GM19099 (cell line): Measurements from ENCODE around the gene RASL11B.

Source experiments
- POLR2A ChIP-seq: IDR thresholded peaks from 3 replicates; pipeline ENCODE4 v1.6.1; 2011; ENCODE audit warnings: low read depth; ENCODE audit not compliant: insufficient read length; ENCODE audit errors: extremely low read depth

Gene RASL11B, protein sequence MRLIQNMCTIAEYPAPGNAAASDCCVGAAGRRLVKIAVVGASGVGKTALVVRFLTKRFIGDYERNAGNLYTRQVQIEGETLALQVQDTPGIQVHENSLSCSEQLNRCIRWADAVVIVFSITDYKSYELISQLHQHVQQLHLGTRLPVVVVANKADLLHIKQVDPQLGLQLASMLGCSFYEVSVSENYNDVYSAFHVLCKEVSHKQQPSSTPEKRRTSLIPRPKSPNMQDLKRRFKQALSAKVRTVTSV

GRCh38 chr4:52861879-52862616, at the start of gene RASL11B:
Gene RASL11B, plus strand, starts transcription at chr4:52862317. Its CDS starts 191 bp downstream, at chr4:52862508.
- TF ChIP-seq POLR2A, result no peak

GRCh38 chr4:52813546-52813945, 48.6 kb upstream of the RASL11B start:
- TF ChIP-seq POLR2A, result no peak

DNA sequence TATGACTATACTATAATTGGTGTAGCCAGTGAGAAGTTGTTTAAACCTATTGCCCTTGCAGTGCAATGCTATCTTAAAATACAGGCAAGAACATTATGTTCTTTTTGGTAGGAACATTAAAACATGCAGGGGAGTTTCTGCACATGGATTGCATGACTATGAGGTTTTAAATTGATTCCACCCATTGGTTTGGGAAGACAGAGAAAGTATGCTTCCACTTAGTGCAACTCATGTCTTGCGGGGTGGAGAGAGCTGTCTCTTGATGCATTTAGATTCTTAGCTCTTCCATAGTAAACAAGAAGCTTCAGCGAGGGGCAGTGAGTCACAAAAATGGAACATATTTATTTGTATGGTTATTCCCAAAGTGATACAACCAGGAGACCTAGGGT, 39.5 kb upstream of the RASL11B start:
- TF ChIP-seq POLR2A, result no peak

DNA sequence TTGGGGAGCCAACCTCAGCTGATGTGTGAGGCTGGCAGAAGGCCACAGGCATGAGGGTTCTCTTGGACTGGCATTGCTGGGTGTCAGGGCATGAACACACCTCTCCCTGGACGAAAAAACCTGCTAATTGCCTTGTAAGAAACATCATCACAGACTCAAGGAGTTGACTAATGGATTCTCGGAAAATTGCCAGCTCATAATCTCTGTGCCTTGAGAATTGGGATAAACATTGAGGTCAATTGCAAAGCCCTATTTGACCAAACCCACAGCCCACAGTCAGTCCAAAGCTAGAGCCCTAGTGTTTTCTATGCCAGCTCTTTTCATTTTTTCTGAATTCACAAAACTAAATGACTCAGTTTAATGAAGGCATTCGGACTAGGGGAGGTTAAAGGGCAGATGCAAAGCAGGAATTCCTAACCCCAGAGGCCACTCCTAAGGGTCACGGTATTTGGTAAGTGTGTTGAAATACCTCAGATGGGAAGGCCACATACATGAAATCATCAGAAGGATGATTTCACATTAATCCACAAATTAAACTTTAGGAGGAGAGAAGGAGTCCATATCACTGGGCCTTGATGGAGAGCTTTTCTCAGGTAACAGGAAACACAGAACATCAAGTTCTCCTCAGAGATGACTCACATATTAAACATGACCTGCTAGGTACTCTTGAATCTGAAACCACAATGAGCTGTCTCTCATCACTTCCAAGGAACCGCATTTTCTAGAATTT, 39.0 kb upstream of the RASL11B start:
- no peak for TF ChIP-seq POLR2A

GRCh38 chr4:52823702-52824092, 38.4 kb upstream of the RASL11B start:
- no peak for TF ChIP-seq POLR2A

DNA sequence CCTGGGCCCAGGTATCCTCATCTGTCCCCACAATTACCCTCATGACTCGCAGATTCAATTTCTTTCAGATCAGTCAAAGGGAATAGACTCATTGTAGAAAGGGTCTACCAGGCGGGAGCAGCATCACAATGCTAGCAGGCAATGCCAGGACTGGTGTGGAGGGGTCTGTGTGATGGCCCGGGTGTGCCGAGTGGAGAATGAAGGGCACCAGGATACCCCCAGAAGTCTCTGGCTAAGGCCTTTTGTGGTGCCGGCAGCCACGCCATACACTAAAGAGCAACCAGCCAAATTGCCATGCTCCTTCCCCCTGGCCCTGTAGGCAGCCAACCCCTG, 37.9 kb upstream of the RASL11B start:
- TF ChIP-seq POLR2A, result no peak

GRCh38 chr4:52824603-52825459, 37.3 kb upstream of the RASL11B start:
- no peak for TF ChIP-seq POLR2A

- TF ChIP-seq POLR2A, result no peak
Observed at GRCh38 chr4:52825460-52826090, 36.5 kb upstream of the RASL11B start.

DNA sequence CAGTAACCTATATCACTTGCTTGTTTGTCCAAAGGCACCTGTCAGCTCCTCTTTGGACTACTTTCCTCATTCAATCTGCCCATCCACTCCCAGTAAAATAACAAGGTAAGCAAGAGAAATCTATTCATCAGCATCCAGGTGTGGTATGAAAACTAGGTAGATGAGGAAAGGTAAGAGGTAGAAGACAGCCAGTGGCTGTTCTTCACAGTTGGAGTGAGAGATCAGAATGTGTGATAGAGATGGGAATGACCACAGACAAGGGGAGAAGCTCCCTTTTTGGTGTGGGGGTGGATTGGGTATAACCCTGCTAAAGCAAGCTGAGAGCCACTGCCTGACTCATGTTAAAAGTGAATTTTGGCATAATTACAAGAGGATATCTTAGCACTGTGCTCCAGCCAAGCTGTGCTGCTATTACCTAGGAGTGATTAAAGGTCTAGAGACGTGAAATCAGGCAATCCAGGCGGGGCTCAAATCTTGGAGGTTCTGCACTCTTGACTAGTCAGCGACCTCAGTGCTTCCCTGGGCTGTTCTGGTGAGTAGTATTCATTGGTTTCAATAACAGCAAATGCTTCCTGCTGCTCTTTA, 28.1 kb upstream of the RASL11B start:
- TF ChIP-seq POLR2A, result no peak

DNA sequence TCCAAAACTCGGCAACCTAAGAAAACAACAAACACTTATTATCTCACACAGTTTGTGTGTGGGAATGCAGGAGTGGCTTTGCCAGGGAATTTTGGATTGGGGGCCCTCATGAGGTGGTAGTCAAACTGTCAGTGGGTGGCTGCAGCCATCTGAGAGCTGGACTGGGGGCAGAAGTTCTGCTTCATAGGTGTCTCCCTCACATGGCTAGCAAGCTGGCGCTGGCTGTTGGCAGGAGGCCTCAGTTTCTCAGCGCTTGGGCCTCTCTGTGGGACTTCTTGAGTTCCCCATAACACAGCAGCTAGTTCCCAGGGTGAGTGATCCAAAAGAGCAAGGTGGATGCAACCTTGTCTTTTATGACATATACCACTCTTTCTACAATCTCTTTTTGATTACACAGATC, 26.0 kb upstream of the RASL11B start:
- no peak for TF ChIP-seq POLR2A

- no peak for TF ChIP-seq POLR2A
Observed at GRCh38 chr4:52836678-52837077, 25.4 kb upstream of the RASL11B start.

GRCh38 chr4:52837716-52838558, 24.2 kb upstream of the RASL11B start:
- no peak for TF ChIP-seq POLR2A
